ENCODE measurements around the gene MTFR1L. TPM values are rescaled to one million over a fixed set of nuclear protein-coding genes. Genes with fewer than 3 reads are reported as not detected.

MTFR1L gene
- total and polyA plus RNA-seq, 9 of the 15 experiments (the other 6 are each of a cell fraction or from before 2014, with no cell fraction given), result 41.4 to 98.5 (median 53.7) TPM

- peak; percentile 53; the same call in 1 of the 2 replicates for TF ChIP-seq NKRF (IDR thresholded peaks at IDR 0.05; ENCODE audit: borderline replicate concordance)
- no peak for TF ChIP-seq FOXA1 (IDR thresholded peaks at IDR 0.05; ENCODE audit: borderline replicate concordance)
- peak; percentile 31 for TF ChIP-seq ARID3A (IDR thresholded peaks at IDR 0.05; ENCODE audit: borderline replicate concordance, low read depth, low read length)
- TF ChIP-seq RBM22 (IDR thresholded peaks at IDR 0.05; ENCODE audit: low read depth, low read length, poor library complexity, severe bottlenecking), result no peak
- peak; percentile 89 for TF ChIP-seq NBN (IDR thresholded peaks at IDR 0.05; ENCODE audit: low read depth)
- TF ChIP-seq ZNF324 (CRISPR knock-in tag; IDR thresholded peaks at IDR 0.05), result no peak
- TF ChIP-seq RUNX1 (IDR thresholded peaks at IDR 0.05; ENCODE audit: low read depth), result no peak
- TF ChIP-seq CHAMP1 (IDR thresholded peaks at IDR 0.05), result no peak
- no peak for TF ChIP-seq FIP1L1 (IDR thresholded peaks at IDR 0.05; ENCODE audit: low read depth, low read length, poor library complexity, severe bottlenecking)
- TF ChIP-seq ZNF512 (tag; IDR thresholded peaks at IDR 0.05), result no peak
- TF ChIP-seq CREBBP (IDR thresholded peaks at IDR 0.05; ENCODE audit: low read depth, low read length), result no peak
- no peak for TF ChIP-seq SAFB2 (IDR thresholded peaks at IDR 0.05; ENCODE audit: borderline replicate concordance, low read depth, low read length, severe bottlenecking)
- TF ChIP-seq ZNF274 (IDR thresholded peaks at IDR 0.05; ENCODE audit: borderline replicate concordance, low read depth, low read length), result no peak
- TF ChIP-seq IFI16 (CRISPR knock-in tag; IDR thresholded peaks at IDR 0.05), result no peak
- no peak for TF ChIP-seq ZNF79 (CRISPR knock-in tag; IDR thresholded peaks at IDR 0.05; ENCODE audit: low read depth)
- TF ChIP-seq ADNP (tag; IDR thresholded peaks at IDR 0.05), result peak; percentile 97
- no peak for TF ChIP-seq RBM14 (IDR thresholded peaks at IDR 0.05; ENCODE audit: borderline replicate concordance, insufficient read depth, low read depth, low read length)
- 0 out of 4 replicates have a peak, but pooled peaks of 1 of the 2 experiments have one; percentile 59 for TF ChIP-seq ETV6 (IDR thresholded peaks at IDR 0.05; ENCODE audit: borderline replicate concordance in 1 of 2, low read depth in 2 of 2, low read length in 1 of 2)
- no peak for TF ChIP-seq ETV6 (CRISPR knock-in tag; IDR thresholded peaks at IDR 0.05; ENCODE audit: borderline replicate concordance)
Observed at GRCh38 chr1:25861316-25862286, 41.8 kb downstream of the MTFR1L start (continued).
